ENCODE measurements around the gene DVL2. TPM values are rescaled to one million over a fixed set of nuclear protein-coding genes. Genes with fewer than 3 reads are reported as not detected.
"Not testable (repeated sequence)": the region's sequence is repeated elsewhere in the genome, so short reads cannot be mapped to it uniquely, and the experiment has no call there.

Gene DVL2
- polyA plus RNA-seq, 1 experiment = 5.1 TPM

GRCh38 chr17:7248796-7249195, 14.5 kb upstream of the DVL2 start:
- TF ChIP-seq, protein P1, sequence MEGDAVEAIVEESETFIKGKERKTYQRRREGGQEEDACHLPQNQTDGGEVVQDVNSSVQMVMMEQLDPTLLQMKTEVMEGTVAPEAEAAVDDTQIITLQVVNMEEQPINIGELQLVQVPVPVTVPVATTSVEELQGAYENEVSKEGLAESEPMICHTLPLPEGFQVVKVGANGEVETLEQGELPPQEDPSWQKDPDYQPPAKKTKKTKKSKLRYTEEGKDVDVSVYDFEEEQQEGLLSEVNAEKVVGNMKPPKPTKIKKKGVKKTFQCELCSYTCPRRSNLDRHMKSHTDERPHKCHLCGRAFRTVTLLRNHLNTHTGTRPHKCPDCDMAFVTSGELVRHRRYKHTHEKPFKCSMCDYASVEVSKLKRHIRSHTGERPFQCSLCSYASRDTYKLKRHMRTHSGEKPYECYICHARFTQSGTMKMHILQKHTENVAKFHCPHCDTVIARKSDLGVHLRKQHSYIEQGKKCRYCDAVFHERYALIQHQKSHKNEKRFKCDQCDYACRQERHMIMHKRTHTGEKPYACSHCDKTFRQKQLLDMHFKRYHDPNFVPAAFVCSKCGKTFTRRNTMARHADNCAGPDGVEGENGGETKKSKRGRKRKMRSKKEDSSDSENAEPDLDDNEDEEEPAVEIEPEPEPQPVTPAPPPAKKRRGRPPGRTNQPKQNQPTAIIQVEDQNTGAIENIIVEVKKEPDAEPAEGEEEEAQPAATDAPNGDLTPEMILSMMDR (IDR thresholded peaks at IDR 0.05; ENCODE audit: low read depth, low read length) = no peak
- Histone ChIP-seq H3K9me3 (ENCODE audit: control insufficient read depth, insufficient read depth, low read length) (no peaks in the 10 kb centered on the region; the same call in 1 of the 2 replicates), H3K27ac (ENCODE audit: low read depth, low read length) (no peak overlapping the region), H3K4me3 (ENCODE audit: low read depth, low read length) (no peak overlapping the region), H3K27me3 (ENCODE audit: control insufficient read depth, insufficient read depth, low read length) (no peaks in the 10 kb centered on the region)
- no peak for DNase-seq (ENCODE audit: low read depth, low spot score)
- CTCF ChIA-PET = no interaction called here
- POLR2A ChIA-PET = no interaction called here

GRCh38 chr17:7246779-7247178, 12.5 kb upstream of the DVL2 start:
- Histone ChIP-seq H3K27me3 (ENCODE audit: control insufficient read depth, insufficient read depth, low read length) (no peaks in the 10 kb centered on the region), H3K27ac (ENCODE audit: low read depth, low read length) (no peak overlapping the region), H3K4me3 (ENCODE audit: low read depth, low read length) (no peak overlapping the region), H3K9me3 (ENCODE audit: control insufficient read depth, insufficient read depth, low read length) (peaks cover 3% of the 10 kb centered on the region; the same call in 1 of the 2 replicates)
- CTCF ChIA-PET = no interaction called here
- POLR2A ChIA-PET = no interaction called here
- no peak for DNase-seq (ENCODE audit: low read depth, low spot score)
- TF ChIP-seq, protein P1 (IDR thresholded peaks at IDR 0.05; ENCODE audit: low read depth, low read length) = no peak

GRCh38 chr17:7243838-7244237, 9.5 kb upstream of the DVL2 start:
- CTCF ChIA-PET; H3K9me3 ChIP-seq (ENCODE audit: control insufficient read depth, insufficient read depth, low read length); H3K4me3 ChIP-seq (ENCODE audit: low read depth, low read length); H3K27me3 ChIP-seq (ENCODE audit: control insufficient read depth, insufficient read depth, low read length); DNase-seq (ENCODE audit: low read depth, low spot score); H3K27ac ChIP-seq (ENCODE audit: low read depth, low read length): not testable (repeated sequence)
- POLR2A ChIA-PET = interaction anchor here (1.0 to 2.9 kb wide), 2 partner anchors 23 to 52 kb away, joined by 3 to 12 read pairs; partner anchors contain the start of genes ACADVL and DLG4

- no peak for DNase-seq (ENCODE audit: low read depth, low spot score)
- TF ChIP-seq, protein P1 (IDR thresholded peaks at IDR 0.05; ENCODE audit: low read depth, low read length) = no peak
- CTCF ChIA-PET = interaction anchor here (1.4 kb wide), 1 partner anchor 62 kb away, joined by 3 read pairs; no protein-coding TSS in a partner anchor
These were observed 9.1 kb upstream of the DVL2 start for GRCh38 chr17:7243453-7243729.

GRCh38 chr17:7242717-7243452, 8.6 kb upstream of the DVL2 start:
- DNase-seq (ENCODE audit: low read depth, low spot score) = peak; percentile 91
- Histone ChIP-seq H3K27ac (ENCODE audit: low read depth, low read length) (peak overlapping the region; percentile 94), H3K9me3 (ENCODE audit: control insufficient read depth, insufficient read depth, low read length) (peaks cover 3% of the 10 kb centered on the region; the same call in 1 of the 2 replicates), H3K4me3 (ENCODE audit: low read depth, low read length) (peak overlapping the region; percentile 97), H3K27me3 (ENCODE audit: control insufficient read depth, insufficient read depth, low read length) (no peaks in the 10 kb centered on the region)
- TF ChIP-seq, protein P1 (IDR thresholded peaks at IDR 0.05; ENCODE audit: low read depth, low read length) = no peak
- CTCF ChIA-PET = interaction anchor here (0.6 to 1.4 kb wide), 10 partner anchors 9 to 283 kb away, joined by 3 to 21 read pairs (median 4); partner anchors contain the start of genes CTDNEP1 and TMEM256
- POLR2A ChIA-PET = interaction anchor here (0.7 to 2.9 kb wide), 8 partner anchors 9 to 87 kb away, joined by 3 to 18 read pairs (median 4); partner anchors contain the start of genes ACADVL, CTDNEP1, DLG4 and DVL2

More at GRCh38 chr17:7243453-7243729, 9.1 kb upstream of the DVL2 start:
- Histone ChIP-seq H3K27me3 (ENCODE audit: control insufficient read depth, insufficient read depth, low read length) (no peaks in the 10 kb centered on the region), H3K27ac (ENCODE audit: low read depth, low read length) (peak overlapping the region; percentile 94), H3K4me3 (ENCODE audit: low read depth, low read length) (peak overlapping the region; percentile 97), H3K9me3 (ENCODE audit: control insufficient read depth, insufficient read depth, low read length) (peaks cover 3% of the 10 kb centered on the region; the same call in 1 of the 2 replicates)
- POLR2A ChIA-PET = interaction anchor here (1.0 to 2.9 kb wide), 4 partner anchors 8 to 53 kb away, joined by 3 to 18 read pairs (median 8); partner anchors contain the start of genes ACADVL, CTDNEP1, DLG4 and ELP5

Data from AG04450 (cell line).